HG02852 (cell line): ENCODE data around the gene DNASE1L3.
"Not testable (repeated sequence)": the region's sequence is repeated elsewhere in the genome, so short reads cannot be mapped to it uniquely, and the experiment has no call there.

Source experiments
- ATAC-seq: cut with Tn5 transposase; IDR thresholded peaks from one replicate; pipeline ENCODE4 v1.9.1; 2021; ENCODE audit warnings: mild to moderate bottlenecking, moderate library complexity; ENCODE audit not compliant: unreplicated experiment

DNASE1L3 gene

DNA sequence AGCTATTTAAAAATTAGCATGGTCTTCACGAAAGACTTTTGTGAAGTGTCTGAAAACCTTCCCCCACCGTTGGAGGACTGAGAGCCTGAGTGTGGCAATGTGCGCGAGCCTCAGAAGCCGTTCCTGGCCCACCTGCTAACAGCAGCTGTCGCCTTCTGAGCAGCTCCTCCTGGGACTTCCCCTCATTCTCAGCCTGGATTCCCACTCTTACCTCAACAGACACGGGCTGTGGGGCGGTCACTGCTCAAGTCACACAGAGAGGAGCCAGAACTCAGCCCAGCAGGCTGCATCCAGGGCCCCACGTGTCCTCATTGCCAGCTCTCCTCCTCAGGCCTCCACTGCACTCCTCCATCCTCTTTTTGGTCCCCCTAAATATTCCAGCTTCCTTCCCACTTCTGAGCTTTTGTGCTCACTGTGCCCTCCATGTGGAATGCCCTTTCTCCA is 7.8 kb downstream of the DNASE1L3 start:
- peak; percentile 84 for ATAC-seq

DNA sequence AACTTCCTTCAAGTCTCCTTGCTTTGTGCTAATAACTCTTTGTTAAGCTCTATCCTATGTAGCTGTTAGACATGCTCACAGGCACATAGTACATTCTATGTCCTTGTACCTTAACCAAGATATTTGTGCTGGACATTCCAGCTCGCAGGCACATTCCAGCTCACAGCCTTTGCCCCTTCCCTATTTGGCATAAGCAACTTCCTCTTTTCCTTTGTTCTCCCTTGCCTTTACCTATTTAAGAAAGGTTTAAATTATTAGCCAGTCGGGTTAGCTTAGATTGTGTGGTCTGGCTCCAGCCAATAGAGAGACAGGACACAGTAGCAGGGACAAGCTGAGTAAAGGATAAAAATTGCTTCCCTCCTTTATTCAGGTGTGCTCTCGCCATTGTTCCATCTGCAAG is 9.3 kb downstream of the DNASE1L3 start:
- ATAC-seq, result not testable (repeated sequence)

DNA sequence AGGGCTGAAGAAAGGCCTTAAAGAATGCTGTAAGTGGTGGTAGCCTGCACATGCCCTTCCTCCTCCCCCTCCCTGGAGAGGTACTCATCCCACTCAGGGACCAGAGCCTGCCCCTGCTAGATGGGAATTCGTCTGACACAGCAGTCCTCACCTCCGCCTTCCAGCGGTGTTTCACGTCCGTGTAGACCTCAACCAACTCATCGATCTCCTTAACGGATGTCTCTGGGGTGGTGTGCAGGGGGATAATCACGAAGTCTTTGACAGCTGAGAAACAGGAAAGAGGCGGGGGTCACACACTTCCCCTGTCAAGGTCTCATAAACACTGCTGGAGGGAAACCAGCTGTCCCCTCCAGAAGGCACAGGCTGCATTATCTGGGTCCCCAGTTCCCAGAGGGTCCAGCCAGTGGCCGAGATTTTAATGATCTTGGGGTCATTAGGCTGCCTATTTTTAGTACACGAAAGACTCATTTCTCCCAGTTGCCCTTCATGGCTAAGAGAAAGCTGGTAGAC is 9.9 kb downstream of the DNASE1L3 start:
- ATAC-seq, result no peak

DNA sequence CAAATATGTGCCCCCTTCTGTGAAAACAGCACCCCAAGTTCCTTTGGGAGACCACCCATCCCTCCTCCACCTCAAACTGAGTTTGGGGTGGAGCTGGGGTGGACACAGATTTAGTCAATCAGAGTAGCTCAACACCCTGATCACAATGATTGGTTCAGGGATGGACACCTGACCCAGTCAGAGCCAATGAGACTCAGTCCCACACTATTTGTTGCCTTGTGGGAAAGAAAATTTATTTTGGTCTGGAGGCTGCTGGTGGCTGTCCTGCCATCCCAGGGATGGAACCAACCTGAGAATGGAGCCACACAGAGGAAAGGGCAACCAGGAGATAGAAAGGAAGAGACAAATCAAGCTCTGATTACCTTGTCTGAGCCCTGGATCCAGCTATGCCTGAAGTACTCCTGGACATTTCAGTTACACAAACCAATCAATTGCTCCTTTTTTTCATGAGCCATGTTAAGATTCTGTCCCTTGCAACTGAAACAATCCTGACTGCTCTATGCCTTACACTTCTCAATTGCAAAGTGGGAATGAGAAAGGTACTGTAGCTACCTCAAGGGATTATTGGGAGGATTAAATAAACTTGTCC is 10.6 kb downstream of the DNASE1L3 start:
- ATAC-seq, result no peak

DNA sequence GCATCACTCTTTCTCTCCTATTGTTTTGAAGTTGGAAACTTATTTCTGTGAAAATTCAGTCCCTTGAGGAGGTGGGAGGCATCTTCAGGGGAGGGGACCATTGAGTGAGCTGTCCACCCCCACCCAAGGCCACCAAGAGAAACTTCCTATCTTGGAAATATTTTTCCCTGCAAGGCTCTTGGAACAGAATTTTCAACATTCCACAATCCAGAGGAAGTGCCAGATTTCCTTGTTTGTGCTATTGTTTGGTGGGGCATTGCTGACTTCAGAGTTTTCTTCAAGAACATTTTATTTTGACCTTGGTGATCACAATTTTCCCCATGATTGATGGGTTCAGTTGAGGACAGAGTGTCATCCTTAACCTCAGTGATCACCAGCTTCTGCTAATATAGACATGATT is 12.0 kb downstream of the DNASE1L3 start:
- ATAC-seq, result no peak

DNA sequence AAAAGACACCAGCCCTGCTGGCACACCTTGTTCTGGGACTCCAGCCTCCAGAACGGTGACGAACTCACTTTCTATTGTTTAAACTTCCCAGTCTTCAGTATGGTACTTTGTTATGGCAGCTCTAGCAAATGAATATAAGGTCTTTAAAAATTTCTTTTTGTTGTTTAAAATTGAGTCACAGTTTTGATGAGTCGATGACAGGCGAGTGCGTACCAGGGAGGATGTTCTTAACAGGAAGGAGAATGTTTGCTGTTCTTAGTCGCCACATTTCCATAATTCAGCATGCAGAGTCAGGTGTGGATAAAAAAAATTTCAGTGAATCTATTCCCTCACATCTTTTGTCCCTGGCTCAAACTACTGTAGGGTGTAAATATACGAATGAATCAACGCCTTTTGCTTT is 12.4 kb downstream of the DNASE1L3 start:
- no peak for ATAC-seq

DNA sequence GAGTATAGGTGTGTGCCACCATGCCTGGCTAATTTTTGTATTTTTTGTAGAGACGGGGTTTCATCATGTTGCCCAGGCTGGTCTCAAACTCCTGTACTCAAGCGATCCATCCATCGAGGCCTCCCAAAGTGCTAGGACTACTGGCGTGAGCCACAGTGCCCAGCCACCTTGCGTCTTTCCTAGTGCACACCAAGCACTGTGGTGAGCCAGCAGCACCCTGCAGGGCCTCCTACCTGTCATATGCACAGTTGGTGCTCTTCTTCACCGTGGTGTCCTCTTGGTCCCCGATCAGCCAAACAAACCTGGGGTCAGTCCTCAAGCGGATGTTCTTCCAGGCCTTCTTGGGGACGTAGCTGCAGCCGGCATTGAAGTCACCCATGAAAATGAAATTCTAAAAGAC is 13.2 kb downstream of the DNASE1L3 start:
- no peak for ATAC-seq

DNA sequence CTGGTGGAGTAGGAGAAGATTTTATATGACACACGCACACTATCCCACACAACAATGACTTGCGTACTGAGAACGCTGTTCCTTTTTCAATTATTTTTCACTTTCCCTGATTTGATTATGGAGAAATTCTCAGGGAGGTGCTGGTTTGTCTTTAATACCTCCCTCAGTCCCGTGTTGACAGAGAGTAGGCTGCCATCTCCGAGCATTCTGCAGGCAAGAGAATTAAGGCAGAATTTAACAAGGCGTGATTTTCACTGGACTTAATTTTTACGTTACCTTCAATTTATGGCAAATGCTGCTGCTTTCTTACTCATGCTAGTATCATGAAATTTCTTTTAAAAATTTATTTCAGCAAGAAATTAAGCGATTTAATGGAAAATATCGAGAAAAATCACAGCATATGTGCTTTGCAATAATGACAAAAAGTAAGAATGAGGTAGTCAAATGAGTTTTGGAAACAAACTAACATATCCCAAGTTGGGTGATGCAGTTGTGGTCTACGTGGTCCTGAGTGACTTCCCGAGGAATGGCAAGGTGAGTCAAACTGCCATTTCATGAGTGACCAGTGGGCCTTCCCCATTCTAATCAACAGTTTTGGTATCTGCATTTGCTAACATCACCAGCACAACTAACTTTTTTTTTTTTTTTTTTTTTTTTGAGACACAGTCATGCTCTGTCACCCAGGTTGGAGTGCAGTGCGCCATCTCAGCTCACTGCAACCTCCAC is 16.9 kb downstream of the DNASE1L3 start:
- no peak for ATAC-seq

DNA sequence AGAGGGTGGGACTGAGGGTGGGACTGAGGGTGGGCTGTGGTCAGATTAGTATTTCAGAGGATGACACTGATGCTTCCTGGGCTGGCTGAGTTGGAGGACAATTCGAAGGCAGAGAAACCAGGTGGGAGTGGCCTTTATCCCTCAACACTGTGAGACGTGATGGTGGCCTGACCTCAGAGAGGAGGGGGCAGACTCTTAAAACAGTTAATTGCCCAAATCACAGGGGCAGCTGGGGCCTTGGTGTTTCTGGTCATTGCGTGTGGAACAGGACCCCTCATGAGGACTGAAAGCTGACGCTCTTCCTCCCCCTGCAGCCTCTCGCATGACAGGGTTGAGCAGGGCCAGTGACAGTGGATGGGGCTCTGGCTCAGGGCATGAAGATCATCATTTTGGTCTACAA is 18.7 kb downstream of the DNASE1L3 start:
- no peak for ATAC-seq

DNA sequence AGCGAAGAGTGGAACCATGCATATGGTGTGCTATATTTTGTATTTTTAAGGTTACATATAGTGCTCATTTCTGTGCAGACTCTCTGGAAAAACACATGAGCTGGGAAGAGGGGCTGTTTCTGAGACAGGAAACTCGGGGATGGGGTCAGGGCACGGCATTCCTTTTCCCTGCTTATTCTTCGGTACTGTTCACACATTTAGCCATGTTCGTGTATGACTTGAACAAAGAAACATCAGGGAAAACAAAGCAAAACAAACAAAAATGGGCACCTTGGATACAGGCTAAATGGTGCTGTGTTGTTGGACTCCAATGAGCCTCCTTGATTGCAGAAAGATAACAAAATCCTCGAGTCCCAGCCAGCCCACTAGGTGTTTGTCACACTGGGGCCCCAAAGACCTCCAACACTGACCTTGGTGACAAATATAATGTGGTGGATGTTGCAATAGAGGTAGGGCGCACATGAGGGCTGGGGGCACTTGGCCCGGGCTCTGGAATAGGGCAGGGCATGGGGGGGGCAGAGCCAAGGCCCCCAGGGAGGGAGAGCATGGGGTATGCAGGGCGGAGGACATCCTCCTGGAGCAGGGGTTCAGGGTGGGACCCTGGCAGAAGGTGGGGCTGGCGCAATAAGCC is 19.3 kb downstream of the DNASE1L3 start:
- ATAC-seq, result no peak

DNA sequence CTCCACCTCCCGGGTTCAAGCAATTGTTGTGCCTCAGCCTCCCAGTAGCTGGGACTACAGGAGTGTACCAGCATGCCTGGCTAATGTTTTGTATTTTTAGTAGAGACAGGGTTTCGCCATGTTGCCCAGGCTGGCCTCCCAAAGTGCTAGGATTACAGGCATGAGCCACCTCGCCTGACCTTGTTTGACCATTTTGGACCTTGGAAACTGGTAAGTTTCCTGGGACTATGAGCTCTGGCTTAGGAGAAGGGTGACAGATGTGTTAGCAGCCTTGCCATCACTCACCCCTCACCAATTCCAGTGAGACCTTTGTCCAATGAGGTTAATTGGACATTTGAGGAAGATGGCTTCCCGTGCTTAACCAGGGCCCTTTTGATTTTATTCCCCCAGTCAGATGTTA is 19.9 kb downstream of the DNASE1L3 start:
- ATAC-seq, result no peak

DNA sequence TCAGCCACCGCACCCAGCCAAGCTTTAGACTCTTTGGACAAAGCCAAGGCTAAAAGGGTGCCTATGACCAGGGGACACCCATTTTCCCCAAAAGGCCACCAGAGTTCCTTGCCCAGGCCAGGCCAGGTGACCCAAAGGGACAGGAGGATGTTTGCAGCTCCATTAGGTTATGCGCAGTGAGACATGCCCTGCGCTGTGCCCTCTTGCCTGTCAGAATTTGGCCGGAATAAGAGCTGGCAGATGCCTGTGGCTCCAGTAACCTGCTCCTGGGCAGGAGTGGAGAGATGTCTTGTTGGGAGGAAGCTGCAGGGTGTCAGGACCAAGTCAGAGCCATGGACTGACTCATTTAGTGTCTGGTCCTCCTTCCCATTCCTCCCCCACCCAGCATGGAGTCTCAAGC is 20.5 kb downstream of the DNASE1L3 start:
- ATAC-seq, result no peak

DNA sequence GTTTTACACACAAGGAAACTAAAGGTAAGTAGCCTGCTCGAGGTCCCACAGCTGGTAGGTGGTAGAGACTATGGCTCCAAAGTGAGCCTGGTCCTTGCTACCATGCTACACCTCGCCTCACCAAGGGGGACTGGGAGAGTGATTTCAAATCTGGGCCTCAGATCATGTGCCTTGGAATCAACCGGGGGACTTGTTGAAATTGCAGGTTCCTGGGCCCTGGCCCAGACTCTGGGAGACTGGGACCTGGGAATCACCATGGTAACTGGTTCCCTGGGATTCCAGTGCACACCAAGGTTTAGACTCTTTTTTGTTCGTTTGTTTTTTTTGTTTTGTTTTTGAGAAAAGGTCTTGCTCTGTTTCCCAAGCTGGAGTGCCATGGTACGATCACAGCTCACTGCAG is 21.1 kb downstream of the DNASE1L3 start:
- no peak for ATAC-seq

DNA sequence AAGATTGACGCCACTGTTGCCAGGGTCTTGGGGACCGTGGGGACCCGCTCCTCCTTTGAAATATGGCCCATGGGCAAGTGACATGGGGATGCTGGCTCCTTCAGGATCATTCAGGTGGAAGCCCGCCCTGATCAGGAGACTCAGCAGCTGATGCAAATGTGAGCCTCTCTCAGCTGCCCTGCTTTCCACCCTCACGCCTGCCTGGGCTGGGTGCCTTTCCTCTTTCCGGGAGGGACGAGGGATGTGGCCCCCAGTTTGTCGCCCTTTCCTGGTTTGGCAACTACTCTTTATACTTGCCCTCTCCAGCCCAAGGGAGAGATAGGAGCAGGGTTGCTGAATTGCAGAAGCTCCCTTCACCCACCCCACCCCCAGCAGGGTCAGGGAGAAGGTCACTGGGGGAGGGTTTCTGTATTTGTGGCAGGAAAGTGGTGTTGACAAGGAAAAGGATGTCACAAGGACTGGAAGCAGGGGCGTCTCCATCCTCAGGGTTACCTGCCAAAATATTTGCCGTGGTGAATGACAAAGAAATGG is 21.8 kb downstream of the DNASE1L3 start:
- ATAC-seq, result no peak

DNA sequence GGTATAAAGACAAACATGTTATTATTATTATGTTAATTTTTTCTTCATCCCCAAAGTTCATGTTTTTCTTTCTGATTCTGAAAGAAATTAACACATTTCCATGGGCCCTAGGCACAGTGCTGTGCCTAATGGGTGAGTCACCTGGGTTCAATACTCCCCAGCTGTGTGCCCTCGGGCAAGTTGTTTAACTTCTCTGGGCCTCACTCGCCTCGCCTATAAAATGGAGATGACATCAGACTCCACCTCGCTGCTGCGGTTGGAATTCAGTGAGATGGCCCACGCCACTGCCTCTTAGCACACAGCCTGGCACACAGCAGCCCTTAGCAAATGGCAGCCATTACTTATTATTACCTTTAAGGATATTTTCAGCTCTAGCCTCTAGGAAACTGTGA is 22.6 kb downstream of the DNASE1L3 start:
- ATAC-seq, result no peak

DNA sequence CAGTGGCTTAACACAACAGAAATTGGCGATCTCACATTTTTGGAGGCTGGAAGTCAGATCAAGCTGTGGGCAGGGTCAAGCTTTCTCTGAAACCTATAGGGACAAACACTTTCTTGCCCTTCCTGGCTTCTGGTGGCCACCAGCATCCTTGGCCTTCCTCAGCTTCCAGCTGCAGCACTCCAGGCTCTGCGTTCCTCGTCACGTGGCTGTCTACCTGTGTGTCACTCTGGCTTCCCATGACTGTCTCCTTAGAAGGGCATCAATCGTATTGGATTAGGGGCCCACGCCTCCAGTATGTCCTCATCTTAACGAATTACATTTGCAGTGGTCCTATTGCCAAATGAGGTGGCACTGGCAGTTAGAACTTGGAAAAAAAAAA is 25.8 kb downstream of the DNASE1L3 start:
- no peak for ATAC-seq

DNA sequence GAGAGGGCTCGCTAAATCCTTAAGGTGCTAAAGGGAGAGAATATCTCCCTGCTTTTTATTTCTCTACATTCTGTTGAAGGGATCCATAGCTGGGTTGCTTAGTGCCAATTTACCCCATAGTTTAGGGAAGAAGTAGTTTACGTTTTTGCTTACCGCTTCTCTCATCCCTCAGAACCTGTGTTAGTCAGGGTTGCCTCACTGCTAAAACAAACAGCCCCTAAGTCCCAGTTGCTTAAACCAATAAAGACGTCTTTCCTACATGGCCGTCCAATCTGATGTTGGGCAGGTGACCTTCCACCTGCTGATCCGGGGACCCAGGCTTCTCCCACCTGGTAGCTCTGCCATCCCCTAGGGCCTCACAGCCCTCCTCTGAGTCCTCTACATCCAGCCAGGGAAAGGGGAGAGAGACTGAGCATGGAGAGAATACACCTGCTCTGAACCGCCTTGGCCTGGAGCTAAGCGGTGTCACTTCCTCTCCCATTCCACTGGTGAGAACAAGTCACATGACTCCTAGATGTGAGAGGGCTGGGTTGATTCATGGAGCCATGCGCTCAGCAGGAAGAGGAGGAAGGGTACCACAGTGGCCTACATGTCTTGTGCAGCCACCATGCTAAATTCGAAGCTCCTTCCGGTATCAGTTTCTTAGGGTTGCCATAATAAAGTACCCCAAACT is 26.3 kb downstream of the DNASE1L3 start:
- no peak for ATAC-seq

DNA sequence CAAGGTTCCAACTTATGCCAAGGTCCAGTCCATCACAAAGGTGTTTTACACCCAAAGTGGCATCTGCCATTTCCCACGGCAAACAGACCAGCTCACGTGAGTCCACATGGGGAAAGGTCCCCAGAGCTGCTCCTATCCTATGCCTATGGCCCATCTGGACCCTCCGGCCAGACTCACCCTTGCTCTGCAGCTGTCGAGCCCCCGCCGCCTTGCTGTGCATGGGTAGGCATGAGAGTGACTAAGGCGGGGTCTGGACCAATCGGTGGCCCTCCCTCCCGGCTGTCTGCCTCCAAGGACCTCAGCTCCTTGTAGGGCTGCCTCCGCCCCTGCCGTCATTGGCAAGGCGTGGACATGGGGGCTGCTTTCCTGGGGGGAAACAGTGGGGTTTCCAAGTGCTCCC is 26.9 kb downstream of the DNASE1L3 start:
- ATAC-seq, result no peak

DNA sequence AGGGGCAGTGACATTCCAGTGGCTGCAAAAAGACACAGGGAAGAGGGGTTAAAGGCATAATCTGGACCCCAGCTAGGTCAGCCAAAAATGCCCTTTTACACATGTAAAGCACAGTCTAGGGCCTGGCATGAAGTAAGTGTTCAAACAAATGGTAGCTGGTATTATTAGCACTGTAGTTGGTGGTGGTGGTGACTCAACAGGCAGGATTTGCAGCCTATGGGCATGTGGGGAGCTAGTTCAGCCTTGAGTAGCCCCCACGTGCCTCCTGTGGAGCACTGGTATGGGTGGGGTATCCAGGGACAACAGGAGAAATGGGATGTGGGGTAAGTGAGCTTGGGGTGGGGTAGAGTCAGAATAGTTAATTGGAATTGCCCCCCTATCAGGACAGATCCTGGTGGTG is 27.6 kb downstream of the DNASE1L3 start:
- no peak for ATAC-seq

DNA sequence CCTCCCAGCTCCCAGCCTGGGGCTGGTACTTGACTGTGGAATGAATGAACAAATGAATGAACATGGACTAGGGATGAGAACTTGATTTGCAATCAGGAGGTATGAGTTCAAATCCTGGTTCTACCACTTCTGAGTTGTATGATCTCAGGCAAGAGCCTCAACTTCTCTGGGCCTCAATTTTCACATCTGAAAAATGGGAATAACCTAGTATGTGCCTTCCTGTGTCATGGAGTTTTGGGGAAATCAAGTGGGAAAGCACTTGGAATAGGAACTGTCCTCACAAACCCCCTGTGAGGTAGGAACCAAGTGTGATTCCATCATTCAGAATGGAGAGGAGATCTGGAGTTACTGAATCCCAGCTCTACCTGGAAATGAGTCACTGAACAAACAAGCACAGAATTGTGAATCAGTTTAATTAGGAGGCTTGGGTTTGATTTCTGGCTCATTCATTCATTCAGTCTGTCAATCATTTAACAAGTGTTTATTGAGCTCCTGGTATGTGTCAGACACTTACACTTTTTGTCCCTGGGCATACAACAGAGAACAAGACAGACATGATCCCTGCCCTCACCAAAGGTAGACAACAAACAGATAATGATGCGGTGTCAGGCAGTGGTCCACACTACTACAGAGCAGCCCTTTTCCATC is 29.7 kb downstream of the DNASE1L3 start:
- no peak for ATAC-seq
